Smooth muscle cell of the brain vasculature (primary cell): Measurements from ENCODE around the gene IL15.

Source experiments
- DNase-seq: peaks from one replicate; pipeline ENCODE4 v3.0.0-alpha.2; 2012; ENCODE audit warnings: low read depth, low spot score

Gene IL15

DNA sequence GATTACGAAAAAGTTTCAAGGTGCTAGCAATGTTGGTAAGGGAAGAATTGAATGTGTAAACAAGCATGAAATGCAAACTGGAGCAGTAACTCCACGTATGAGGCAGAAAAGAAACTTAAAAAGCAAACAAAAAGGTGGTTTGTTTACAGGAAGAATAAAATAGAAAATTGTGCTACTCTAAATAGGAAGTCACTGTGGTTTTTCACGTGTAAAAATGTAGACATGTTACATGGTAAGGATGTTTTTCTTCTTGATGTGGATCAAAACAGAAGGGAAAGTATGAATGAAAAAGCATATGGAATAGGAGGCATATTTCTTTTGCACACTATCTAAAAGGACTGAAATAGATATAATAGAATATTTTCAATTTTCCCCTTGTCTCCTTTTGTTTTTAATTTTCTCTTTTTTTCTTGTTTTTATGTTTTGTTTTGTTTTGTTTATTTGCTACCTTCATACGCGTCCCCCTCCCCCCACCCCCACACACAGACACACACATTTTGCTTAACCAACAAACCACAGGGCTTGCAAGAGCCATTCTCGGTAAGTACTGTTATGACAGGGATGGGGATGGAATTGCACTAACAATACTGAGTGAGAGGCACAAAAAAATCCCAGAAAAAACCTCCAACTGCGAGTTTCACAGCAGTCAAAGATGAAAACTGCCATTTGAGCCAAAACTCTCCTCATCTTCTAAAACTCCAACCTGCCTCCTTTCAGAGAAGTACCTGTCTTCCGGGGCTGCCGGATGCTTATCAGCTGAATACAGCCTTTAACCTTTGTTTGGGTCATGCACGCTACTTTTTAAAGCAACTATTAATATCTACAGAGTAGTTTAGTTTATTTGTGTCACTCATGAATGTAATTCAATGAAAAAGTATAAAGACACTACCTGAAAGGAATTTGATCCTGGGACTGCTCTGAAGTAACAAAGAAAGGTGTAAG is 135.8 kb downstream of the IL15 start:
- no peak for DNase-seq

DNA sequence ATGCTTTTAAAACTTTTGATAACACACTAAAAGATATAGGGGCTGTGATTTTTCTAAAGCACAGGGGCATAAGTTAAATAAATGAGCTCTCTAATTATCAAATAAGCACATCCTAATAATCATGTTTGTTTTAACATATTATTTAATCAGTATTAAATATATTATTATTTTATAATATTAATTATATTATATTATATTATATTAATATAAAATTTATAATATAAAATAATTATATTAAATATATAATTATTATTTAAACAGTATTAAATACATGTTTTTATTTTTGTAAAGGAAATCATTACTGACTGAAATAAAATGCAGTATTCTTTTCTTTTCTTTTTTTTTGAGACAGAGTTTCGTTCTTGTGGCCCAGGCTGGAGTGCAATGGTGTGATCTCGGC is 136.5 kb downstream of the IL15 start:
- DNase-seq, result no peak

DNA sequence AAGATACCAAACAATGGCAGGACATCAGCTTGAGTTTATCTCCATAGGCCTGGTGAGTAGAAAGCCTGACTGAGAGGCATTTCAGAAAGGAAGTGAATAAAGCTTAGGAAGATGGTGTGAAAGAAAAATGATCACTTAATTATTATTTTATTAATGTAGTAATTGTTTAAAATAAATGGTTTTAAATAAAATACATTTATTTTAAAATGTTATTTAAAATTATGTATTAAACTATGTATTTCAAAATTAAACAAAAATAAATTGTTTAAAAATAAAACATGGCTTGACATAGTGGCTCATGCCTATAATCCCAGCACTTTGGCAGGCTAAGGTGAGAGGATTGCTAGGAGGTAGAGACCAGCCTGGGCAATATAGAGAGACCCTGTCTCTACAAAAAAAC is 145.8 kb downstream of the IL15 start:
- no peak for DNase-seq
